GM12874 (cell line): ENCODE results near the gene WAPL.

ENCODE experiments used
- TF ChIP-seq, protein P1 (sequence below): IDR thresholded peaks from 2 replicates; pipeline ENCODE4 v1.5.1; 2011; ENCODE audit warnings: low read depth, mild to moderate bottlenecking, control low read depth, low read length, moderate library complexity; ENCODE audit not compliant: insufficient read depth

Gene WAPL

DNA sequence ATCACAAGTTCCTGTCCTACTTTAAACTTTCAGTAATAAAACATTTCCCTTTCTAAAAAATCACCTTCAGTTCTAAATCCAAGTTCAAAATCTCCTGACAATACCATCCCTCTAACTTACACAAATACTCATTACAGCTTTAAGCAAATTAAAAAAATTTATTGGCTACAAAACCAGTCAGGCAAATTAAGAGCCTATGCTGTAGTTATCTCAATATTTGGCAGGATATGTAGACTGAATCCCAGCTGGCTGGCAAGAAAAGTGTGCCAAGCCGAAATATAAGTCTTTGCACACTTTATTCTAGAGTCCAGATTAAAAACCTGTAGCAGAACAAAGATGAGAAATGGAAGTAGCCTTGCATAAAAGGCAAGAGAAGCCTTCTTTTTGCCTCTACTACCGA lies 9.5 kb downstream of the WAPL start:
- TF ChIP-seq, protein P1, sequence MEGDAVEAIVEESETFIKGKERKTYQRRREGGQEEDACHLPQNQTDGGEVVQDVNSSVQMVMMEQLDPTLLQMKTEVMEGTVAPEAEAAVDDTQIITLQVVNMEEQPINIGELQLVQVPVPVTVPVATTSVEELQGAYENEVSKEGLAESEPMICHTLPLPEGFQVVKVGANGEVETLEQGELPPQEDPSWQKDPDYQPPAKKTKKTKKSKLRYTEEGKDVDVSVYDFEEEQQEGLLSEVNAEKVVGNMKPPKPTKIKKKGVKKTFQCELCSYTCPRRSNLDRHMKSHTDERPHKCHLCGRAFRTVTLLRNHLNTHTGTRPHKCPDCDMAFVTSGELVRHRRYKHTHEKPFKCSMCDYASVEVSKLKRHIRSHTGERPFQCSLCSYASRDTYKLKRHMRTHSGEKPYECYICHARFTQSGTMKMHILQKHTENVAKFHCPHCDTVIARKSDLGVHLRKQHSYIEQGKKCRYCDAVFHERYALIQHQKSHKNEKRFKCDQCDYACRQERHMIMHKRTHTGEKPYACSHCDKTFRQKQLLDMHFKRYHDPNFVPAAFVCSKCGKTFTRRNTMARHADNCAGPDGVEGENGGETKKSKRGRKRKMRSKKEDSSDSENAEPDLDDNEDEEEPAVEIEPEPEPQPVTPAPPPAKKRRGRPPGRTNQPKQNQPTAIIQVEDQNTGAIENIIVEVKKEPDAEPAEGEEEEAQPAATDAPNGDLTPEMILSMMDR = no peak

DNA sequence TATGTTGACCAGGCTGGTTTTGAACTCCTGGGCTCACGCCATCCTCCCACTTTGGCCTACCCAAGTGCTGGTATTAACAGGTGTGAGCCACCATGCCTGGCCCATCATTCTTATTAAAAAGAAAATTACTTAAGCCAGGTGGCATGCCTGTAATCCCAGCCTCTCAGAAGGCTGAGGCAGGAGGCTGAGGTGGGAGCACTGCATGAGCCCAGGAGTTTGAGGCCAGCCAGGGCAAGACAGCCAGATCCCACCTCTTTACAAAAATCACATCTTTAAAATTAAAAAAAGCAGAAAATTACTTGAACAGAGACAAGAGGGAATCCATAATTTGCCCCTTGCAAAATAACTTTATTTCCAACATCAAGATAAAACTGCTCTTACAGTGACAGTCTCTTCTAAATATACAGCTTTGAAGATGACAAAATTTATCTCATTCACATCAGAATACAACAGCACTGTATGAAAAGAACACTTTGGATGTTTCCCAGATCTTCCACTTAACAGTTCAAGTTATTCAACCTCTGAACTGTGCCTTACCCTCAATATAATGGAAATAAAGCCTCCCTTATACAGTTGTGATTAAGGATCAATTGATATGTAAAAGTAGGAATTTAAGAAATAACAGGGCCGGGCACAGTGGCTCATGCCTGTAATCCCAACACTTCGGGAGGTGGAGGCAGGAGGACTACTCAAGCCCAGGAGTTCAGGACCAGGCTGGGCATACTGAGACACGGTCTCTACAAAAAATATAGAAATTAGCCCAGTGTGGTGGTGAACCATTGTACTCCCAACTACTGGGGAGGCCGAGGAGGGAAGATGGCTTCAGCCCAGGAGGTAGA lies 10.3 kb downstream of the WAPL start:
- TF ChIP-seq, protein P1 = no peak

DNA sequence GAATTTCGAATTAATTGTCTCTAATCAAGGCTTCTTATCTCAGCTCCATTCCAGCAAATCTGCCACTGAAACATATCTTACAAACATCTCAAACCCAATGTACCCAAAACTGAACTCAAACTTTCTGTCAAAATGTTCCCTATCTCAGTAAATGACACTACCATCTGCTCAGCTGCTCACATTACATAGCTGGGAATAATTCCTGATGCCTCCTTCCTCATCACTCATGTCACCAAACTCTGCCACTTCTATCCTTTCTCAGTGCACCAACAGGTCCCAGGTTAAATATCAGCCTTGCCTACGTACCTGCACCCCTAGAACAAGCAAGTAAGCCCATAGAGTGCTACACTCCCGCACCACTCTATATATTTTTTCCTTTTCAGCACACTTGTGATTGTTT lies 12.4 kb downstream of the WAPL start:
- TF ChIP-seq, protein P1 = no peak

DNA sequence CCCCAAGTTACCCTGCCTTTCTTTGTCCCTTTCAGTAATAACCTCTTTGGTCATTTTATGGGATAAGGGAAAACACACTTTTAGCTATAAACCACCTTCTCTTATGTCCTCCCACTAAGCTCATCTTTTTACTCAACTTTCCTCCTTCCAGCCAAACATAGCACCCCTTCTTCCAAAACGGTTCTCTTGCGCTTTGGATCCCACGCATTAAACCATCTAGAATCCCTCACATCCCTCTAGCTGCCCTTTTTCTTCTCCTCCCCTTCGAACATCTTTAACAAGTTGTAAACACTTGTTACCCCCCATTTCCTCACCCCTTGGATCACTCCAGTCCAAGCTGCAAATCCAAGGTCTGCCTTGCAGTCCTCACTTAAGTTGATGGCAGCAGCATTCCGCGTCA lies 13.4 kb downstream of the WAPL start:
- TF ChIP-seq, protein P1 = no peak

DNA sequence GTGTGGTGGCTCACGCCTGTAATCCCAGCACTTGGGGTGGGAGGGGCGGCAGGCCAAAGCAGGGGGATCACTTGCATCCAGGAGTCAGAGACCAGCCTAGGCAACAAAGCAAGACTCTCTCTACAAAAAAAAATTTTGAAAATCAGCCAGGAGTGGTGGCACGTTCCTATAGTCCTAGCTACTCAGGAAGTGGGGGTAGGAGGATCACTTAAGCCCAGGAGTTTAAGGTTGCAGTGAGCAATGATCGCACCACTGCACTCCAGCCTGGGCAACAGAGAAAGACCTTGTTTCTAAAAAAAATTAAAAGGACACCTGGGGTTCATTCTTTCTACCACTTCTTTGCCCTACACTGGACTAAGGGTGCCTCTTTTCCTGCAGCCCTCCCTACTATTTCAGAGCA lies 15.1 kb downstream of the WAPL start:
- TF ChIP-seq, protein P1 = no peak

DNA sequence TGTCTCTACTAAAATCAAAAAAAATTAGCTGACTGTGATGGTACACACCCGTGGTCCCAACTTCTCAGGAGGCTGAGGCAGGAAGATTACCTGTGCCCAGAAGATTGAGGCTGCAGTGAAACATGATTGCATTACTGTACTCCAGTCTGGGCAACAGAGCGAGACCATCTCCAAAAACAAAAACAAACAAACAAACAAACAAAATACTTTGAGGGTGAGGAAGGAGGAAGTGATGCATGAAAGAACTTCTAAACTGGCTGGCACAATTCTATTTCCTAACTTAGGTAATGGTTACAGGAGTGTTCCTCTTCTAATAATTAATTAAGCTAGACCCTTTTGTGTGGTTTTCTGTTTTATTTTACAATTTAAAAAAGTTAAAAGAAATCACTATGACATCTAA lies 15.5 kb downstream of the WAPL start:
- TF ChIP-seq, protein P1 = no peak

DNA sequence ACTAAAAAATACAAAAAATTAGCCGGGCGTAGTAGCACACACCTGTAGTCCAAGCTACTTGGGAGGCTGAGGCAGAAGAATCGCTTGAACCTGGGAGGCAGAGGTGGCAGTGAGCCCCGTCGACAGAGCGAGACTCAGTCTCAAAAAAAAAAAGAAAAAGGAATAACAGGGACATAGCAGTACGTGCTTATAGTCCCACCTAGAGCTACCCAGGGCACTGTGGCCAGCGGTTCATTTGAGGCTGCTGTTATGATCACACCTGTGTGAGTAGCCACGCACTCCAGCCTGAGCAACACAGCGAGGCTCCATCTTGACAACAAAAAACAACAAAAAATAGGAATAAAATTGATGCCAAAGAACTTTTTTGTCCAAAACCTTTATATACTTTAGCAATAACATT lies 17.1 kb downstream of the WAPL start:
- TF ChIP-seq, protein P1 = no peak
